Thyroid gland (tissue), 4 donors: Measurements from ENCODE around the gene TNRC6B. TPM values are rescaled to one million over a fixed set of nuclear protein-coding genes. Genes with fewer than 3 reads are reported as not detected.
A peak's percentile ranks its signal among the peaks of the same experiment; 100 is the strongest.
"Not testable (repeated sequence)": the region's sequence is repeated elsewhere in the genome, so short reads cannot be mapped to it uniquely, and the experiment has no call there.

Source experiments
- DNase-seq, 2 donors: peaks; one replicate each; pipeline ENCODE4 v3.0.0-alpha.2; 2019
- H3K27ac ChIP-seq, 3 donors: fragments of 200-600 bp; sonication (generic); 1 replicate in 2 of 3; 2 replicates in 1 of 3; pipeline ENCODE4 v1.5.1; 2016 to 2019; ENCODE audit warnings: mild to moderate bottlenecking in 1 of 3, moderate library complexity in 1 of 3
- H3K27me3 ChIP-seq: fragments of 200-600 bp; sonication (generic); one replicate; pipeline ENCODE4 v1.5.1; 2019
- H3K36me3 ChIP-seq, 2 donors: fragments of 200-600 bp; sonication (generic); one replicate each; pipeline ENCODE4 v1.5.1; 2016 to 2019
- H3K4me1 ChIP-seq, 2 donors: fragments of 200-600 bp; sonication (generic); one replicate each; pipeline ENCODE4 v1.5.1; 2017 to 2019
- H3K4me3 ChIP-seq, 3 donors: fragments of 200-600 bp; sonication (generic); replicated peaks in 1 of 3; 1 replicate in 2 of 3; 2 replicates in 1 of 3; pipeline ENCODE4 v1.5.1; 2016; ENCODE audit warnings: mild to moderate bottlenecking in 1 of 3
- H3K9me3 ChIP-seq: fragments of 200-600 bp; sonication (generic); one replicate; pipeline ENCODE4 v1.5.1; 2017
- CTCF ChIP-seq, 6 experiments: fragments of 200-600 bp in 3 of 6; fragments of 450-650 bp in 3 of 6; sonication (generic) in 3 of 6; IDR thresholded peaks; one replicate each; pipeline ENCODE4 v1.5.1; 2016 to 2019; ENCODE audit warnings: antibody characterized with exemption in 6 of 6, mild to moderate bottlenecking in 2 of 6, inconsistent platforms in 1 of 6, moderate library complexity in 1 of 6
- POLR2A ChIP-seq, 2 donors: fragments of 450-650 bp; IDR thresholded peaks; one replicate each; pipeline ENCODE4 v1.6.1; 2017; ENCODE audit warnings: antibody characterized with exemption in 2 of 2, mild to moderate bottlenecking in 2 of 2, moderate library complexity in 1 of 2
- WGBS, 2 donors: methylation state at CpG; one replicate each; pipeline ENCODE4 v1.1.5; 2017; 5-methylcytosine and 5-hydroxymethylcytosine counted together
- intact Hi-C: fragments of 100-400 bp; cut with DNase I; formaldehyde crosslinking; loops from one replicate; pipeline ENCODE4 v1.15.1; 2023
- total RNA-seq, 4 donors: library from RNA; depleted of rRNA; stranded (reverse); fragments of >200 nt; gene quantifications; one replicate each; pipeline ENCODE4 v1.2.3, GENCODE V29; 2016

Gene TNRC6B
- total RNA-seq, 4 donors from 2014 or later: 46.1 to 202 (median 114) TPM

DNA sequence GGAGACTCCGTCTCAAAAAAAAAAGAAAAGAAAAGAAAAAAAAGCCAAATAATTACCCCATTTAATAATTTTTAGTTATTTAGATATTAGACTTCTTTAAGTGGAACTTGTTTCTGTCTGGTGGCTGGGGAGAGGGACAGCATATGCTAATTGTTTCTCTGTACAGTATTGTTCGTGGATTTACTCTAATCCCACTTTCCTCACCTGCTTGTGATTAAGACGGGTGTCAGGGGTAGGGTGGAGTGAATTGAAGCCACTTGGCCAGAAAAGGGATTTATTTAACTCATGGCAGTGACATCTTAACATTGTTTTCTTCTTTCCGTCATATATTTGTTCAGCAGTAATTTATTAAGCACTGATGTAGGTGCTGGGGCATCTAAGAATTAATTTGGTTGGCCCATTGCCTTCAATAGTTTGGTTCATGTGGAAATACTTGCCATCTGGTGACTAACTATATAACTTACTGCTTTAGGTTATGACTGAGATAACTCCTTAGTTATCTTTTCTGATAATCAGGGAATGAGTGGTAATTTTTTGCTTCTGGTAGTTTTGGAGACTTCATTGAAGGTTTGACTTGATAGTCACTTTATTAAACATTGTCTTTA lies 4.6 kb downstream of the TNRC6B start:
- 87 to 91% methylated on average over 4 of the region's 4 CpGs for WGBS, 2 donors
- no peaks in the 10 kb centered on the region for H3K9me3 ChIP-seq
- no peaks in the 10 kb centered on the region for H3K27me3 ChIP-seq
- H3K4me3 ChIP-seq: no peak overlapping the region
- no peak for DNase-seq
- TF ChIP-seq CTCF (IDR thresholded peaks at IDR 0.05) (no peak), POLR2A (IDR thresholded peaks at IDR 0.05) (no peak)
- no peaks in the 10 kb centered on the region for H3K36me3 ChIP-seq
- peaks cover 35 to 50% of the 10 kb centered on the region in 2 donors for H3K4me1 ChIP-seq
- no peak overlapping the region for H3K27ac ChIP-seq
- intact Hi-C loops: no loop called here

DNA sequence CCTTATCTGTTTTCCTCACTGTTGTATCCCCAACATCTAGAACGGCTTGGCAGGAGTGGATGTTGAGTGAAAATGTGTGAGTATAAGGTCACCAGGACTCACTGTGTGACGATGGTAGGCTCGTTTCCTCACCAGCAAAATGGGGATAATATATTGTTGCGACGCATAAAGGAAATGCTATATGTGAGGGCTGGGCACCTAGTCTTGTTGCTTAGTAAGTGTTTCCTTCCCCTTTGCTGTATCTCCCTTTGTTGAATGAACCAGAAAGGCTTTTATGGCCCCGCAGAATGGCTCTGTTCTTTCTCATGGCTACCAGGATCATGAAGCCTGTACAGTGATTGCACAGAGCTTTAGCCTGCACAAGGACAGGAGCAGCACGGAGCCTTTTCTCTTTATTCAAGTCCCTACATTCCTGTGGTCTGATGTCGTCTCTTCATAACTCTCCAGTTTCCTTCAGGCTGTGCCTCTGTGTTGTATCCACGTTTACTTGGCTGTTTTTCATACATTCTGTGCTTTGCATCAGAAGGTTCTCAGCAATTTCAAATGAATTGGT lies 5.4 kb downstream of the TNRC6B start:
- Histone ChIP-seq H3K4me3 (no peak overlapping the region), H3K9me3 (no peaks in the 10 kb centered on the region), H3K27ac (peak overlapping the region in 1 of 3 donors; percentile 25), H3K4me1 (peaks cover 36 to 52% of the 10 kb centered on the region in 2 donors), H3K36me3 (no peaks in the 10 kb centered on the region), H3K27me3 (no peaks in the 10 kb centered on the region)
- TF ChIP-seq POLR2A (IDR thresholded peaks at IDR 0.05) (no peak), CTCF (IDR thresholded peaks at IDR 0.05) (no peak)
- 49 to 50% methylated on average over 9 of the region's 9 CpGs for WGBS, 2 donors
- intact Hi-C loops: no loop called here
- no peak for DNase-seq

GRCh38 chr22:40183603-40184002 lies 5.9 kb downstream of the TNRC6B start:
- H3K4me3 ChIP-seq, H3K27me3 ChIP-seq, H3K36me3 ChIP-seq, intact Hi-C loops, H3K9me3 ChIP-seq, DNase-seq: not testable (repeated sequence)
- peaks cover 38 to 57% of the 10 kb centered on the region in 2 donors for H3K4me1 ChIP-seq
- 86 to 93% methylated on average over 13 of the region's 13 CpGs for WGBS, 2 donors
- H3K27ac ChIP-seq: peak overlapping the region in 1 of 3 donors; percentile 25

- no peak for DNase-seq
- Histone ChIP-seq H3K36me3 (no peaks in the 10 kb centered on the region), H3K4me3 (no peak overlapping the region), H3K4me1 (peaks cover 39 to 60% of the 10 kb centered on the region in 2 donors), H3K9me3 (no peaks in the 10 kb centered on the region), H3K27ac (no peak overlapping the region), H3K27me3 (no peaks in the 10 kb centered on the region)
- 86 to 87% methylated on average over 7 of the region's 7 CpGs for WGBS, 2 donors
- TF ChIP-seq POLR2A (IDR thresholded peaks at IDR 0.05) (no peak), CTCF (IDR thresholded peaks at IDR 0.05) (no peak)
- intact Hi-C loops: no loop called here
Observed at GRCh38 chr22:40187389-40187788, 9.7 kb downstream of the TNRC6B start.

DNA sequence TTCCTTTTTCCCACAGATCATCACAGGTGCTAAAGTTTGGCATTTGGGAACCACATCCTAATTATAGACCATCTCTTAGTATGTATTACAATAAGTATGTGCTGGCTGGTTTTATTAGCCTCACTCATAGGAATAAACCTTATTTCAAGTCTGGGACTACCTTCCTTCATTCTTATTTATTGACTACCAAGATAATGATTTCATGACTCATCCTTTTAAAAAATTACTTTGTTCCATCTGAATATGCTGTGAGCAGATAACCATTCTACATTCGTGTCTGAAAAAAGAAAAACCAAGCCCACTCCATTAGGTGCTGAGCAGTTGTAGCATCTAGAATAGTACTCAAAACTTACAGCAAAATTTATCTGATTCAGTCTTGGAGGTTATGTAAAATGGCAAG lies 12.3 kb downstream of the TNRC6B start:
- Histone ChIP-seq H3K36me3 (no peaks in the 10 kb centered on the region), H3K27ac (no peak overlapping the region), H3K9me3 (no peaks in the 10 kb centered on the region), H3K27me3 (no peaks in the 10 kb centered on the region), H3K4me1 (peaks cover 45 to 51% of the 10 kb centered on the region in 2 donors), H3K4me3 (no peak overlapping the region)
- intact Hi-C loops: no loop called here
- no peak for TF ChIP-seq CTCF (IDR thresholded peaks at IDR 0.05)
- TF ChIP-seq POLR2A (IDR thresholded peaks at IDR 0.05): no peak
- 82 to 90% methylated on average over 1 of the region's 1 CpG for whole genome bisulfite sequencing, 2 donors
- DNase-seq: no peak
